Posterior vena cava (tissue), 2 donors: Measurements from ENCODE around the gene FANCC. TPM values are rescaled to one million over a fixed set of nuclear protein-coding genes. Genes with fewer than 3 reads are reported as not detected.

Experiments used
- DNase-seq: peaks from one replicate; pipeline ENCODE4 v3.0.0-alpha.2; 2020; ENCODE audit warnings: low spot score
- intact Hi-C, 2 donors: fragments of 100-400 bp; cut with DNase I; formaldehyde crosslinking; loops; one replicate each; pipeline versions ENCODE4 v1.14.1 to v1.14.2; 2022 to 2023
- total RNA-seq, 2 donors: library from RNA; stranded (reverse); fragmentation: NEBNext Ultra II Directional; extraction: Animal tissue kit (Norgen Biotek cat#: 25700); gene quantifications; one replicate each; pipeline ENCODE4 v1.2.1, GENCODE V29; 2021
- donor health status: DM: yes; HTN: yes; CAD: no.
- donor health status: DM: yes; HTN: yes; CAD: no.

FANCC gene
- total RNA-seq, 2 donors from 2014 or later = 4.4 to 7.3 TPM

DNA sequence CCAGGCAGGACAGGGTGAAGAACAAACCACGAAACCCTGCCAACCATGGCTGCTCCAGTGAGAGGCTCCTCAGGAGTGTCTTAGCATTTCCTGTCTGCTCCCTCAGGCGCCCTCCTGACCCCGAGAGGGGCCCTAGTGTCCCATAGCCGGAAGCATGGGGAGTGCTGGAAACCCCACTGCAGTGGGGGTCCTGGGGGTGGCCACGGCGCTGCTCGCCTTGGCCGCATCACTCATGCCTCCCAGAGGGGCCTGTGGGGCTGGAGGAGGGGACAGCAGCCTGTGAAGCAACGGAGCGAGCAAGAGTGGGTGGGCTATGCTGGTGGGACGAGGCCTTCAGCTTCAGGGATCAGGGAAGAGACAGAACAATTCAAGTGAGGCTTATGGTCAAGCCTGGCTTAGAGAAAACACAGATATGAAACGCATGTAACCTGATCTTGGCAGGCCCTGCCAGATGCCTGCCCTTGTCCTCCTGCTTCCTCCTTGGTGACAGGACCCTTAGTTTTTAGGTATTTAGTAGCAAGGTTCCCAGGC lies 219.1 kb downstream of the FANCC start:
- intact Hi-C loops = no loop called here
- peak; percentile 59 for DNase-seq

DNA sequence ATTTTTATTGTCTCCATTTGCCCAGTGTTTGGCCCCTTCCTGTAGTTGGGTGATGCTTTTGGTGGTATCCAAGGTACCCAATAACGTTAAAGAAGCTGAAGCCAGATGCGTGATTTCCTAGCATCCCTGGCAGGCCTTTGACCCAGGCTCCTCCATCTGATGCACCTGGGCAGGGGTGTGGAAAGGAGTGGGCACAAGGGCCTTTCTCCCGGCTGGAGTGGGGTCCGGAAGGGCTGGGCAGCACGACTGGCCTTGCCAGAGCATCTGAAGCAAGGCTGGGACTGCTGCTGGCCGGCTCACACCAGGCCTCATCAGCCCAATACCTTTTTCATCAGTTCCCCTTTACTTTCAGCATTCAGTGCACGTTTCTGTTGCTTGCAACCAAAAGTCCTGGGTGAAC lies 220.2 kb downstream of the FANCC start:
- intact Hi-C loops = no loop called here
- peak; percentile 59 for DNase-seq

DNA sequence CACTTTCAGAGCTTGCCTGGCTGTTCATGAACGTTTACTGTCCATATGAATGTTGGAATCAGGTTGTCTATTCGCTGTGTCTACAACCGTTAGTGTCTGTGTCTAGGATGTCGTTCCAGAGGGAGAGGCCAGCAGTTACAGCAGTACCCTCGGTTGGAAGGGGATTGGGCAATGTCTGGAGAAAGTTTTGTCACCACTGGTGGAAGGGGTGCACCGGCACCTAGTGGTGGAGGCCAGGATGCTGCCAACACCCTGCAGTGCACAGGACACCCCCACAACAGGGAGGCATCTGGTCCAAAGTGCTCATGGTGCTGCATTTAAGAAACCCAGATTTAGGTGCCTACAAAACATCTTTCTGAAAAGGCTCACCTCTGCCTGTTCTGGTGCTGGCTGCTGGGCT lies 220.7 kb downstream of the FANCC start:
- intact Hi-C loops = no loop called here
- peak; percentile 46 for DNase-seq

DNA sequence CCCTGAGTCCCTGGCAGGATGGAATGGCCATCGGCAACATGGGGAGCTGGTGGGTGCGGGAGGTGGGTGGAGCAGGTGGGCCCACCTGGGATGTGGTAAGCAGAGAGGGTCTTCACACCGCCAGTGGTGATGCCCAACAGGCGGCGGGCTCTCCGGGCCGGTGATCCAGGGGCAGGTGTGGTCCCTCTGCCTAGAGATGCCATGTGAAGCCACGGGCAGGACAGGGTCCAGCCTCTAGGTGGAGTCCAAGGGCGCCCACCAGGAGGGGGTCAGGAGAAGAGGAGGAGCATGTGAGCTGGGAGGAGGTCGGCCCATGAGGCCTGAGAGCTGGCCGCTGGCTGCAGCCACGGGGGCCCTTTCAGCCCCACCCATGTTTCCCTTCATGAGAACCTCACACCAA lies 221.1 kb downstream of the FANCC start:
- intact Hi-C loops = no loop called here
- peak; percentile 76 for DNase-seq

DNA sequence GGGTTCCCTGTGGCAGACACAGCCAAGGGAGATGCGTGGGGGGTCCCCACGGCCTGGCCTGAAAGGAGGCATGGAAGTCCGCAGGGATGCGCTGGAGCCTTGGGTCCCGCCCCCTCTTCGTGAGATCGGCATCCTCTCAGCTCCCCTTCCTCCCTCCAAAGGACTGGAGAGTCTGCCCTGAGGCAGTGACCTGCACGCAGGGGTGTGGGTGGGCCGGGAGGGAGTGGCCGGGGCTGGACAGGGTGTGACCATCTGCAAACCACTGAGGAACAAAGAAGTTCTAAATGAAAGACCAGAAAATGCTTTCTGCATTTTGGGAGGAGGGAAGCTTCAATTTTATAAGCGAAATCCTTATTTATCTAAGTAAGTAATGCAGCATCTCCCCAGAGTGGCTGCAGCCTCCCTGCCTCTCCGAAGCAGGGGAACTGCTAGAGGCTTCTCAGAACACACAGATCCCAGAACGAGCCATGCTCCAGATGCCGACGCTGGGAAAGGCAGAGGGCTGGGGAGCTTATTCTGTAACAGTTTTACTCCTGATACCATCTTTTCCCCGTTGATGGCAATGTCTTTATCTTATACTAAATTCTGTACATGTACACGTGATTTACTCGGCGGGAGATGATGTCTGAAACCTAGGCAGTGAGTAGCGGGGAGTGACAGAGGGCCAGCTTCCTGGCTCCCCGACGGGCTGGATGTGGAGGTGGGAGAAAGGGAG lies 221.7 kb downstream of the FANCC start:
- intact Hi-C loops = no loop called here
- peak; percentile 34 for DNase-seq

DNA sequence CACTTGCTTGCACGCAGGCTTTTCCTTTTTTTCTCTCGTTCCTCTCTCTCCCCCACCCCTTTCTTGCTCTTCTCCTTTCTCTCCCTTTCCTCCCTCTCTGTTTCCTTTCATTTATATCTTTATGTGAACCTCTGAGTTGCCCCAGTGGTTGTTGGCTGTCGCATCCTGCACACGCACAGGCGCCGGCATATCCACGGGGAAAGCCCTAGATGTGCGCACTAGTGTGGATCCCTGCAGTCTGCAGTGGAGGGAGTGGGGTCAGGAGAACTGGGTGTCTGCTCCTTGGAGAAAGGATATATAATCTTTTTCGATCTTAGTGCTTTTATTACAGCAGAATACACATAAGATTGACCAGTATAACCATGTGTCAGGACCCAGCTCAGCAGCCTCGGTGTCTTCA lies 223.5 kb downstream of the FANCC start:
- intact Hi-C loops = no loop called here
- peak; percentile 47 for DNase-seq

DNA sequence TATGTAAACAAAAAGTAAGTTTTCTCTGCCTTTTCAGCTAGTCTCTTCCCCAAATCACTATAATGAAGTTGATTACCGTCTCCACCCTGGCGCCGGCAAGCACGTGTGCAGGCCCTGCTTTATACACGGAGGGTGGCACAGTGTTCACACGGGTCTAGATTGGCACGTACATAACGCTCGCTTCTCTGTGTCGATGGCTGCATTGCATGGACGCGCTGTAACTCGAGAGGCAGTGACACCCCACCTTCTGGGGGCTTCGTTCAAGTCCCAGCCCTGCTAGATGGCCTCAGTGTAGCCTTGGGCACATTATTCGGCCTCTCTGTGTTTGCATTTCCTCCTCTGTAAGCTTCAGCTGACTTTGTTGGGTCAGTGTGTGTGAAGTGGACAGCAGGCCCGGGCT lies 223.9 kb downstream of the FANCC start:
- peak; percentile 35 for DNase-seq
- intact Hi-C loops = no loop called here

DNA sequence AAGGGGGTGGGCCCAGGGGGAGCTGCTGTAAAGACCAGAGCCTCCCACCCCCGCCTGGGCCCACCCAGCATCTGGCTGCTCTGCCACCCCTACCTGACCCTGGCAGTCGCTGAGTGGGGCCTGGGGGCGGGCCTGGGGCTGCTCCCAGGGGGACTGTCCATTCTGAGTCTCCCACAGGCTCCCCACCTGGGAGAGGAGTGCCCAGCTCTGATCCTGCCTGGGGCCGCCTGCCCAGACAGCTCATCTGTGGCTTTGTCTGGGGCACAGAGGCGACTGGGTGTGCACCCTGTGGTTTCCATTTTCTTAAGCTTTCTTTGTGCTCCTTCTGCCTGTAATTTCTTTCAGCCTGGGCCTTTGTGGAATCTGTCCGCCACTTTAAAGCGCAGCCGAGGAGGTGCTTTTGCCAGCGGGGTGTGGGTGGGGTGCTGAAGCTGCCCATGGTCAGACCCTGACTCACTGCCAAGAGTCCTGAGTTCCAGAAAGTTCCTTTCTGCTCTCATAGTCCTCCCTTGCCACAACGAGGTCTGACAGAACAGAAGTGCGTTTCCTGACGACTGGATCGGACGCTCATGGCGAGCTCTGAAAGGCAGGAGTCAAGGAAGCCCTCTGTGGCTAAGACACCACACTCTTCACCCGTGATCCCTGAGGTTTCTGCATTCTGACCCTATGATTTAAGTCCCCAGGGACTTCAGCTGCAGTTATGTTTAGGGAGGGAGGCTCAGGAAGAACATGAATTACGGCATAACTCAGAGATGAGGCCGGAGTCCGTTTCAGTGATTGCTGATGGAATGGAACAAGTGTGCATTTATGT lies 225.0 kb downstream of the FANCC start:
- intact Hi-C loops = no loop called here
- DNase-seq = peak; percentile 86

DNA sequence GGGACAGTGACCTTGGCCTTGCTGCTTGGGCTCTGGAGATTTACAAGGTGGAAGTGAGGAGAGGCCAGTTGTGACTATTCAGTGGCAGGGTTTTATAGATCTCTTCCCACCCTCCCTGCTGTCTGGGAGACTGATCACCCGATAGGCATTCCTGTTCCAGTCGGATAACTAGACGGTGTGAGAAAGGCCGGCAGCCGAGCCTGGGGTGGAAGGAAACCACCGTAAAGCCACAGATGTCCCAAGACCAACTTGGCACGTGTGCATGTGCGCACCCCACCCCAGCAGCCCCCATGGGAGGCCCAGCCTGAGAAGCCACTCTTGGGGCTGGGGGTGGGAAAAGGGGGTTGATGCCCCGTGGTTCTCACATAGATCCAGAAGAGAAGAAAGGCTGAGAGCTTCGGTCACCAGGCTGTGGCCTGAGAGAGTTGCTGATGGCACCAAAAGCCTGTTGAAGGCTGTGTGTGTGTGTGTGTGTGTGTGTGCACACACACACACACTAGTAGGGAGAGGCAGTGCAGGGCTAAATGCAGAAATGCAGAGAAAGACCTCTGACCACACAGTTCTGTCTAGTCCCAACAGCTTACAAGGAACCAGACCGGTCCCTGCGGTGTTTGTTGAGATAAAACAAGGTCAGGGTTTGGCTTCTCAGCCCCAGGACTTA lies 225.8 kb downstream of the FANCC start:
- DNase-seq = peak; percentile 80

DNA sequence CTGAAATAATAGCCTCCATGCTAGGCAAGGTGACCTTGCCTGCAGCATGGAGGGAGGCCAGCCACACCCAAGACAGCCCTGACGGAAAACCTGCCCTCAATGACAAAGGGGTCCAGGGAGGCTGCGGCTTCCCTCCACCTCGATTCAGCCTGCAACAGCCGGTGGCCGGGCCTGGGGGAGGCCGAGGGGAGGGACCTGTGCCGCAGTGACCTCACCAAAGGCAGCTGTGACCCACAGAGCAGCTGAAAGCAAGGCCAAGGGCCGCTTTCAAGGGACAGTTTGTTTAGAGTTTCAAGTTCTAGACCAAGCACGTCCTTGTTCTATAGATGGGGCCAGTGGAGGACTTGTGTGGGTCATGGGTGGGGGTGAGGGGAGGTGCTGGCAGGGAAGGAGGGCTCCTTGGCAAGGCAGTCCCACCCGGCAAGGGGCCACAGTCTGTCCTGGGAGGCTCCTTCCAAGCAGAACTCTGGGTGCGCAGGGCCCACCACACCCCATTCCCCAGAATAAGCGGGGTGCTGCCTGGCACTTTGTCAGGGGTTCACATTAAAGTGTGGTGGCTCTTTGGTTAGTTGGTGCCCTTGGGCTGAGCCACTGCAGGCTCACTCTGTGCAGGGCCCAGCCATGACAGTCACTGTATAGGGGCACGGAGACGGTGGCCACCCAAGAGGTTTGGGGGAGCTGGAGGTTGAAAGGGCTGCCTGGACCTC lies 226.5 kb downstream of the FANCC start:
- intact Hi-C loops = no loop called here
- DNase-seq = peak; percentile 73

More for the DNA sequence above, 225.8 kb downstream of the FANCC start:
- intact Hi-C loops = no loop called here

DNA sequence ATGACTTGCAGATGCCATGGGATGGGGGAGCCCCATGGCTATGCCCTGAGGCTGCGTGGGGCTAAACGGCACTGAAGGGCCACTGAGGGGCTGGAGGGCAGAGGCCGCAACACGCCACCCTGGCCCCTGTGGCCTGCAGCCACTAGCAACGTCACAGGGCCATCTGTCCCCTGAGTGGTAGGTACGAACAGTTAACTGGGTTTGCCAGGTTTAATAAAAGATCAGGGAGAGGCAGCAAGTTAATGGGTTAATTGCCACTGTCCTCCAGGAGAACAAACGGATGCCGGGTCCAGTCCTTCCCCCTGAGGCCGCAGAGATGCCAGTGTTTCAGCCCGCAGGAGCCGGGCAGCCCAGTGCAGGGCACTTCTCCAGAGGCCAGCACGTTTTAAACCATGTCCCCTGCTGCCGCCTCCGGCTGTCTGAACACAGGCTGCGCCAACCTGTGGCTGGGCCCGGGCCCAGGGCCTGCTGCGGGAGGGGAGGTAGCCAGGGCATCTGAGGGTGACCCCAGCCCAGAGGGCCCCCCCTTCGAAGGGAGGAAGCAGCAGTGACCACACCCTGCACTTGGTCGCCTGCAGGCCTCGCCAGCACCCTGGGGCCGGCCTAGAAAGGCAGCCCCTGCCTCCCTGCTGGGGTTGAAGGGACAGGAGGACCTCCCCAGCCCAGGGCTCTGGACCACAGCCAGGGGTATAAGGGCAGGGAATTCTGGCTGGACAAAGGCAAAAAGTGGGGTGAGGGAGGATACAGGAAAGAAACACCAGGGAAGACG lies 227.3 kb downstream of the FANCC start:
- DNase-seq = peak; percentile 83
- intact Hi-C loops = no loop called here

DNA sequence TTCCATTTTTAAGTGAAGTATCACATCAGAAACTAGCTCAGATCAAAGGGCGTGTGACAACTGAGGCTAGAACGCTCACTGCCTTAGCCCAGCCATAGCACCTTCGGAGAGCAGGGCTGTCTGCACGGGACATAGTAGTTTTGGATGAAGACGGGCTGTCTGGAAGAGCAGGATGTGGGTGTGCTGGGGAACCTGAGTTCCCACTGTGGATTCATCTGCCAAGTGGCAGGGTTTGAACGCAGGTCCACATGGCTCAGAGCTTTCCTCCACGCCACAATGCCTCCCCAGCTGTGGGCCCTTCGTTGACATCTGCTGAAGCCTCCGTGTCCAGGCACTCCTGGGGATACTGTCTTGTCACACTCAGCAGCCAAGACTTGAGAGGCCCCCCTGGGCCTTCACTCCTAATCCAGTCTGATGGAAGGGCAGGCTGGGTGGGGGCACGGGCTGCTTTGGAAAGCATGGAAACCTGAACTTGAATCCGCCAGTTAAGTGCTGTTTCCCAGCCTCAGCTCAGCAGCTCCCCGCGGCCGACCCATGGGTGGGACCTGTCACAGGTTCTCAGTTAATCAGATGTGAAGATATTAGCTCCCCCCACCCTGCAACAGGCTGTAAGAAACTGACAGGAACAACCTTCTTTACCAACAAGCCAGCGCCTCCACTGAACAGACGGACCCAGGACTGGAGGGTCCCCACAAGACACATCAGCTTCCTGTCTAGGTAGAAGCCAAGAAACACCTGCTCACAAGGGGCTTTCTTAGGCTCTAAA lies 228.1 kb downstream of the FANCC start:
- intact Hi-C loops = no loop called here
- DNase-seq = peak; percentile 69

DNA sequence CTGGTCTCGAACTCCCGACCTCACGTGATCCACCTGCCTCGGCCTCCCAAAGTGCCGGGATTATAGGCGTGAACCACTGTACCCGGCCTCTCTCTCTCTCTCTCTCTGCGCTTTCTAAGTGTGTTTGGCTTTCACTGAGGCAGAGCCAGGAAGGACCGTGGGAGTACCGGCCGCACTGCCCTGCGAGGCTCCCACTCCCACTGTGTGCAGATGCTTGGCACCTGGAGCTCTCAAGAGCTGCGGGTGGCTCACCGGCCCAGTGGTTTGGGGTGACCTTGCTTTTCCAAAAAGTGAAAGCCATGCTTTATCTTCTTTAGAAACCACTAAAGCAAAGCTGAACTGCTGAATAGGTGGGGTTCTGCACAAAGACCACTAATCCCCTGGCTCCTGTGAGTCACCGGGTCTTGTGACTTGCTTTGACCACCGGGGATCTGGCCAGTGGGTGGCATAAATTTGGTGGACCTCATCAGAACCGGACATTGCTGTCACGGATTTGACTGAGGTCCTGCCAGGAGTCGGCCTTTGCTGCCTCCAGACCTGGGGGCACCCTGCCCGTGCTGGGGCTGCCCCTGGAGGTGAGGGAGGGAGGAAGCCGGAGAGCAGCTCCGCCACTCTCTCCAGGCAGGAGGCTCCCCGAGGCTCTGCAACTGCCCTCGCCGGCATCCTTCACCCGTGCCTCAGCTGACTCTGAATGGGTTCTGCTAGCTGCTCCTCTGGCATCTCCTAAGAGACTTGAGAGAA lies 228.9 kb downstream of the FANCC start:
- intact Hi-C loops = no loop called here
- DNase-seq = peak; percentile 84

DNA sequence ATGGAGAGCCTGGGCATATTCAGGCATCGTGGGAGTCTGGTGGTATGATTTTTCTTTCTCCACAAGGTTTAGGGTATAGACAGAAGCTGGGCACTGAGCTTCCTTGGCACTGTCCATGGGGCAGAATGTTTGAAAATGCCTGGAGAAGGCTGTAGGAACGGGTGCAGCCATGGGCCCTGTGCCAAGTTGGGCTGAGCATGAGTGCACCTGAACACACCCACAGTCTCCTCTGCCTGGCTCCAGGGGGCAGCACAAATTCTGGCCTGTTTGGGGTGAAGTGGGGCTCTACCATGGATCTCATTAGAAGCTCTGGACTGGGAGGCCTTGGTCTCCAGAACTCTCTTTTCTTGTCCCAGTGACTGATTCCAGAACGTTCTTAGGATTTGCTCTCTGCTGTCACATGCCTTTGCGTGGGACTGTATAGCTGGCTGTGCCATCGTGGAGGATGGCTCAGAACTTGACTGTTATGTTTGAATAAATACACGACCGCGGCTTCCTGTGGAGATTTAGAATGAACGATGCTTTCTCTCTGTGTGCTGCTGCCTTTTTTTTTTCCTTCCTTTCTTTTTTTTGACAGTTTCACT lies 229.8 kb downstream of the FANCC start:
- intact Hi-C loops = no loop called here
- peak; percentile 75 for DNase-seq

DNA sequence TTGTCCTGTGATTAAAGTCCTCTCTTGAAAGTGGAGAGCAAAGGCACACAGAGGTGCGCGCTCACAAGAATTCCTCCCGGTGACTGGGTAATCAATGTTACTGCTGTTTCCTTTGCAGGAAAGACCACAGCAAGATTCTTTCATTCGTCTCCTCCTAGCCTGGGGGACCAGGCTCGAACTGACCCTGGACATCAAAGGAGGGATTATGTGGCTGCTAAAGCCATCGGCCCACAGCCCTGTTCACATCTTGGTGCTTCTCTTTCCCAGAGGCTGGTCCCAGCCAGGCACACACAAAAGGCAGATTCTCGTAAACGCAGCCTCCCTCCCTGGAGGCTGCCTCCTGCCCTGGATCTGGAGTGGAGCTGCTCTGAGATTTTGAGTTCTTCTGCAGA lies 230.9 kb downstream of the FANCC start:
- no peak for DNase-seq
- intact Hi-C loops = no loop called here

DNA sequence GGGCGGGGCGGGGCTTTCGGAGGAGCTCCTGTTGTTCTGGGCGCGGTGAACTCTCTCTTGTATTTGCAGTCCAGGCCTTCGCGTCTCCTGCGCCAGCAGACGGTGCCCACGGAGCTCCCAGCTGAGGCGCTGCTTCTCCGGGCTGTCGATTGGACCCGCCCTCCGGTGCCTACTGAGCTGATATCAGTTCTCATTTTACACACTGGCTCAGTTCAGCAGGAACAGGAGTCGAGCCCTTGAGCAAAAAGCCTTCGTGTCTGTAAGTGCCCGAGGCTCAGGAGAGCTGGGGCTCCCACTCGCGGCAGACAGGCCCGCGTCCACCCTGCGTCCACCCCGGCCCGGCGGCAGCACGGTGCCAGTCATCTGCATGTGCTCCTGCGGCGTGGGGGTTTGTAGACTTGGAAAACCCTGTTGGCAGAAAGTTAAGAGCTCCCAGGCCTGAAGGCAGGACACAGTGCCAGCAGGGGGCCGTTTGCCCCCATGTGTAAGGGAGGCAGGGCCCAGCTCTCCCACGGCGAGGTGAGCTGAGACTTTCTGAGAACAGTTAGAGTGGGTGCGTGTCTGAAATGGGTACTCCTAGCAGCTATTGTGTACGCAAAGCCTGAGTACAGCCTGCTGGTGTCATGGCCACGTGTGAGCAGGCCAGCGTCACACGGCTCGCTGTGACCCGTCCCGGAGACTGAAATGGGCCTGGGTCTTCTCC lies 231.5 kb downstream of the FANCC start:
- DNase-seq = peak; percentile 73
- intact Hi-C loops = no loop called here
